ENCODE data around the gene TTLL5.

Gene TTLL5

GRCh38 chr14:75877884-75878283 lies 216.8 kb downstream of the TTLL5 start:
- ATAC-seq = no peak

GRCh38 chr14:75879031-75879430 lies 218.0 kb downstream of the TTLL5 start:
- peak; percentile 52; the same call in 1 of the 2 replicates for TF ChIP-seq ISL1 (CRISPR knock-in tag; IDR thresholded peaks at IDR 0.05)
- no peak for TF ChIP-seq ZFP3 (CRISPR knock-in tag; IDR thresholded peaks at IDR 0.05)
- peak; percentile 49; the same call in 1 of the 2 replicates for TF ChIP-seq TOX (CRISPR knock-in tag; IDR thresholded peaks at IDR 0.05; ENCODE audit: borderline replicate concordance)
- ATAC-seq = peak; percentile 87

More at GRCh38 chr14:75877884-75878283, 216.8 kb downstream of the TTLL5 start:
- TF ChIP-seq ZNF565 (CRISPR knock-in tag; conservative IDR thresholded peaks at IDR 0.05; ENCODE audit: low read depth) = no peak

- ATAC-seq = no peak
- TF ChIP-seq CSRNP3 (CRISPR knock-in tag; IDR thresholded peaks at IDR 0.05) = no peak
- no peak for TF ChIP-seq OSR1 (CRISPR knock-in tag; IDR thresholded peaks at IDR 0.05)
- no peak for TF ChIP-seq ZNF8 (CRISPR knock-in tag; IDR thresholded peaks at IDR 0.05)
- no peak for TF ChIP-seq SNAI2 (CRISPR knock-in tag; IDR thresholded peaks at IDR 0.05)
- no peak for TF ChIP-seq GLIS3 (CRISPR knock-in tag; IDR thresholded peaks at IDR 0.05)
- no peak for TF ChIP-seq TCF4 (CRISPR knock-in tag; IDR thresholded peaks at IDR 0.05; ENCODE audit: borderline replicate concordance)
- TF ChIP-seq ZNF565 (CRISPR knock-in tag; conservative IDR thresholded peaks at IDR 0.05; ENCODE audit: low read depth) = no peak
- no peak for TF ChIP-seq ARNTL (CRISPR knock-in tag; IDR thresholded peaks at IDR 0.05; ENCODE audit: borderline replicate concordance, low read depth)
- TF ChIP-seq CREB5 (CRISPR knock-in tag; IDR thresholded peaks at IDR 0.05; ENCODE audit: low read depth) = no peak
- TF ChIP-seq RARB (CRISPR knock-in tag; IDR thresholded peaks at IDR 0.05) = no peak
- no peak for TF ChIP-seq BACH2 (CRISPR knock-in tag; IDR thresholded peaks at IDR 0.05; ENCODE audit: borderline replicate concordance)
- no peak for TF ChIP-seq TOX (CRISPR knock-in tag; IDR thresholded peaks at IDR 0.05; ENCODE audit: borderline replicate concordance)
- no peak for TF ChIP-seq ZC3H10 (CRISPR knock-in tag; IDR thresholded peaks at IDR 0.05)
These were observed 219.5 kb downstream of the TTLL5 start for GRCh38 chr14:75880512-75880911.

- TF ChIP-seq PATZ1 (CRISPR knock-in tag; IDR thresholded peaks at IDR 0.05; ENCODE audit: borderline replicate concordance) (no peak), ZC3H10 (CRISPR knock-in tag; IDR thresholded peaks at IDR 0.05) (no peak), CSDC2 (CRISPR knock-in tag; IDR thresholded peaks at IDR 0.05) (no peak), RARB (CRISPR knock-in tag; IDR thresholded peaks at IDR 0.05) (no peak), OSR1 (CRISPR knock-in tag; IDR thresholded peaks at IDR 0.05) (no peak), TCF4 (CRISPR knock-in tag; IDR thresholded peaks at IDR 0.05; ENCODE audit: borderline replicate concordance) (no peak), ZFP30 (CRISPR knock-in tag; IDR thresholded peaks at IDR 0.05) (no peak), ZFP3 (CRISPR knock-in tag; IDR thresholded peaks at IDR 0.05) (no peak), ARNTL (CRISPR knock-in tag; IDR thresholded peaks at IDR 0.05; ENCODE audit: borderline replicate concordance, low read depth) (no peak), CREB5 (CRISPR knock-in tag; IDR thresholded peaks at IDR 0.05; ENCODE audit: low read depth) (no peak), ZNF70 (CRISPR knock-in tag; IDR thresholded peaks at IDR 0.05) (no peak), TOX (CRISPR knock-in tag; IDR thresholded peaks at IDR 0.05; ENCODE audit: borderline replicate concordance) (no peak), ZNF565 (CRISPR knock-in tag; conservative IDR thresholded peaks at IDR 0.05; ENCODE audit: low read depth) (no peak)
These were observed 220.9 kb downstream of the TTLL5 start for GRCh38 chr14:75881994-75882393.

GRCh38 chr14:75884198-75884611 lies 223.2 kb downstream of the TTLL5 start:
- ATAC-seq = peak; percentile 94
- TF ChIP-seq ZNF565 (CRISPR knock-in tag; conservative IDR thresholded peaks at IDR 0.05; ENCODE audit: low read depth) (no peak), ZFP3 (CRISPR knock-in tag; IDR thresholded peaks at IDR 0.05) (no peak), ZFP30 (CRISPR knock-in tag; IDR thresholded peaks at IDR 0.05) (no peak), CREB5 (CRISPR knock-in tag; IDR thresholded peaks at IDR 0.05; ENCODE audit: low read depth) (no peak), GLIS3 (CRISPR knock-in tag; IDR thresholded peaks at IDR 0.05) (no peak), PPARA (CRISPR knock-in tag; IDR thresholded peaks at IDR 0.05; ENCODE audit: borderline replicate concordance) (no peak), POU6F1 (CRISPR knock-in tag; IDR thresholded peaks at IDR 0.05; ENCODE audit: borderline replicate concordance, low read depth) (no peak), OSR1 (CRISPR knock-in tag; IDR thresholded peaks at IDR 0.05) (no peak), BACH2 (CRISPR knock-in tag; IDR thresholded peaks at IDR 0.05; ENCODE audit: borderline replicate concordance) (no peak), CSDC2 (CRISPR knock-in tag; IDR thresholded peaks at IDR 0.05) (no peak), RARB (CRISPR knock-in tag; IDR thresholded peaks at IDR 0.05) (no peak), SNAI2 (CRISPR knock-in tag; IDR thresholded peaks at IDR 0.05) (no peak), ZC3H10 (CRISPR knock-in tag; IDR thresholded peaks at IDR 0.05) (no peak), ARNTL (CRISPR knock-in tag; IDR thresholded peaks at IDR 0.05; ENCODE audit: borderline replicate concordance, low read depth) (no peak), PATZ1 (CRISPR knock-in tag; IDR thresholded peaks at IDR 0.05; ENCODE audit: borderline replicate concordance) (no peak), ZNF70 (CRISPR knock-in tag; IDR thresholded peaks at IDR 0.05) (no peak)

More at GRCh38 chr14:75881994-75882393, 220.9 kb downstream of the TTLL5 start:
- ATAC-seq = no peak

Data from SK-N-SH treated with all-trans-retinoic acid at 6 μM for 48 hours (cell line).